ENCODE measurements around the gene APPL2. TPM values are rescaled to one million over a fixed set of nuclear protein-coding genes. Genes with fewer than 3 reads are reported as not detected.

Gene APPL2
- total RNA-seq, 4 donors from 2014 or later: 12.8 to 24.3 (median 19.8) TPM

GRCh38 chr12:105270671-105271255 is 34.8 kb upstream of the APPL2 start:
- ATAC-seq (no peak), DNase-seq (no peak)
- Histone ChIP-seq H3K36me3 (no peaks in the 10 kb centered on the region), H3K4me3 (no peak overlapping the region), H3K9me3 (no peaks in the 10 kb centered on the region), H3K27me3 (no peaks in the 10 kb centered on the region), H3K4me1 (no peaks in the 10 kb centered on the region), H3K27ac (no peak overlapping the region)
- TF ChIP-seq CTCF (IDR thresholded peaks at IDR 0.05 in 4 of 5, conservative IDR thresholded peaks at IDR 0.05 in 1 of 5) (no peak), POLR2A (IDR thresholded peaks at IDR 0.05) (no peak)
- in situ Hi-C loops (cut with MboI; ENCODE audit: low sequenced_read_pairs in 4 of 4): loop anchor here in 1 of 4 donors (10.0 kb wide), 1 partner anchor 114 kb away; no protein-coding TSS in a partner anchor
- intact Hi-C loops (cut with DNase I; ENCODE audit: low total_unique reads): no loop called here

GRCh38 chr12:105267711-105268110 is 31.7 kb upstream of the APPL2 start:
- Histone ChIP-seq H3K9me3 (no peaks in the 10 kb centered on the region), H3K36me3 (no peaks in the 10 kb centered on the region), H3K4me3 (no peak overlapping the region), H3K27ac (no peak overlapping the region), H3K4me1 (no peaks in the 10 kb centered on the region), H3K27me3 (no peaks in the 10 kb centered on the region)
- DNase-seq (no peak), ATAC-seq (no peak)
- intact Hi-C loops (cut with DNase I; ENCODE audit: low total_unique reads): no loop called here
- TF ChIP-seq CTCF (IDR thresholded peaks at IDR 0.05 in 4 of 5, conservative IDR thresholded peaks at IDR 0.05 in 1 of 5) (no peak), POLR2A (IDR thresholded peaks at IDR 0.05) (no peak)
- in situ Hi-C loops (cut with MboI; ENCODE audit: low sequenced_read_pairs in 4 of 4): no loop called here

DNA sequence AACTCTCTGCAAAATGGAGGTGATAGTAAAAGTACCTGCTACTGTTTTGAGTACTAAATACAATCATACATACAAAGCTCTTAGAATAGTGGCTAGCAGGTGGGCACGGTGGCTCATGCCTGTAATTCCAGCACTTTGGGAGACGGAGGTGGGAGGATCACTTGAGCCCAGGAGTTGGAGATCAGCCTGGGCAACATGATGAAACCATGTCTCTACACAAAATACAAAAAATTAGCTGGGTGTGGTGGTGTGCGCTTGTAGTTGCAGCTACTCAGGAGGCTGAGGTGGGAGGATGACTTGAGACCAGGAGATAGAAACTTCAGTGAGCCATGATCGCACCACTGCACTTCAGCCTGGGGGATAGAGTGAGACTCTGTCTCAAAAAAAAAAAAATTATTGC is 28.8 kb upstream of the APPL2 start:
- no peaks in the 10 kb centered on the region for H3K27me3 ChIP-seq
- no peaks in the 10 kb centered on the region for H3K4me1 ChIP-seq
- H3K36me3 ChIP-seq: no peaks in the 10 kb centered on the region
- in situ Hi-C loops (cut with MboI; ENCODE audit: low sequenced_read_pairs in 4 of 4): no loop called here
- no peak overlapping the region for H3K27ac ChIP-seq
- TF ChIP-seq POLR2A (IDR thresholded peaks at IDR 0.05): no peak
- no peak for TF ChIP-seq CTCF (IDR thresholded peaks at IDR 0.05 in 4 of 5, conservative IDR thresholded peaks at IDR 0.05 in 1 of 5)
- ATAC-seq (no peak), DNase-seq (no peak)
- no peak overlapping the region for H3K4me3 ChIP-seq
- intact Hi-C loops (cut with DNase I; ENCODE audit: low total_unique reads): no loop called here
- H3K9me3 ChIP-seq: no peaks in the 10 kb centered on the region

DNA sequence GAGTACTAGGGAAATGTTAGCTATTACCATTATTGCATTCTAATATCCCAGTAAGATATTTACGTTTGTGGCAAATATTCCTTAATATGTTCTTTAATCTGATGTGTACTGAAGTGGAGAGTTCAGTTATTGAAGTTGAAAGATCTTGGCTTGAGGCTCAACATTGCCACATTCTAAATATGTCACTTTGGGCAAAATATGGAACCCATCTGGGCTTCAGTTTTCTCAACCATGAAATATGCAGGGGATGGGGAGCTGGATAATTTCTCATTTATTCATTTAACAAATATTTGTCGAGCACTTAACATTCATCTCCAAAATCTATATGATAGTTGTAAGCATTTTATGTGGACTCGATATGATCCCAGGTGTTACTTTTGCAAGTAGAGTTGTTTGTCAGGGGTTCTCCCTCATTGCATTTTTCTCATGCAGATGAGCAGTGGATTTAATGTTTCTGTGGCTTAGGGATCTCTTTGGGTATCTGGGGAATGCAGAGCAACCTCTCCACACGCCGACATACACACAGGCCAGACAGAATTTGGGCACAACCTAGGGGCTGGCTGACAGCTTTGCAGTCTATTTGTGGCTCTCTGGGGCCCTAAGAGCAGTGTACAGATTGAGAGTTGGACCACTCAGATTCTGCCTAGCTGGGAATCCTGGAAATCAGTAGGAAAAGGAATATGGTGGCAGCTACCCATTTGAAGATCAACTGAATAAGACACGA is 26.6 kb upstream of the APPL2 start:
- intact Hi-C loops (cut with DNase I; ENCODE audit: low total_unique reads) (no loop called here), in situ Hi-C loops (cut with MboI; ENCODE audit: low sequenced_read_pairs in 4 of 4) (no loop called here)
- Histone ChIP-seq H3K36me3 (no peaks in the 10 kb centered on the region), H3K4me3 (no peak overlapping the region), H3K4me1 (no peaks in the 10 kb centered on the region), H3K27ac (no peak overlapping the region), H3K27me3 (no peaks in the 10 kb centered on the region), H3K9me3 (no peaks in the 10 kb centered on the region)
- ATAC-seq: no peak
- no peak for DNase-seq
- TF ChIP-seq POLR2A (IDR thresholded peaks at IDR 0.05): no peak
- no peak for TF ChIP-seq CTCF (IDR thresholded peaks at IDR 0.05 in 4 of 5, conservative IDR thresholded peaks at IDR 0.05 in 1 of 5)
